GM12874 (cell line): Measurements from ENCODE around the gene TRIM47.

Experiments
- TF ChIP-seq, protein P1 (sequence below): IDR thresholded peaks from 2 replicates; pipeline ENCODE4 v1.5.1; 2011; ENCODE audit warnings: low read depth, mild to moderate bottlenecking, control low read depth, low read length, moderate library complexity; ENCODE audit not compliant: insufficient read depth

The TRIM47 gene

DNA sequence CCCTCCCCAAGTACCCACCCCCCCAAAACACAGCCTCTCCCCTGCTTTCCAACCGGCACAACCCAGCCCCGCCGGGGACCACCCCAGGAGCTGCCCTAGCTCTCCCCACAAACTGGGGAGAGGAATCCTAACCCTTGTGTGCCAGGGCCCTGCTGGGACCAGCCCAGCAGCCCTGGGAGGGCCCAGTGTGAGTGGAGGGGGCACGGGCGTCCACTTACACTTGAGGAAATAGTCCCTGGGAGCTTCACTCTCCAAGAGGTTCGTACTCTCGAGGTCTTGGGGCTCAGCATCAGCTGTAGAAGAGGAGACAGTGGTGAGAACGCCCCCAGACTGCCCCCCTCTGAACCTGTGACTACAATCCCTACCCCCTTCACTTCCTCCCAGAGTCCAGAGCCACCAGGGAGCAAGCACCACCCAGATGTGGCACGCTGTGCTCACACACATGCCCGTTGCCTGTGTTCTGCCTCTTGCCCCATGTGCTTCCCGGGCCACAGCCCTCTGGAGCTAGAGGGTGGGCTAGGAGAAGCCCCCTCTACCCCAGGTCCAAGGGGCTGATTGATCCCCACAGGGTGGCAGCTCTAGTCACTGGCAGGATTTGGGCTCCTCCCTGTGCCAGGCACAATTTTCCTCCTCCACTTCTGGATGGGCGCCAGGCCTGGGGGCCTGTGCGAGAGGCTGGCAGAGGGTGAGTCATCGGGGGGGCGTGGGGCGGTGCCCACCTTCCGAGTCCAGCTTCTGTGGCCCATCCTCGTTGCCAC is 3.0 kb downstream of the TRIM47 start:
- TF ChIP-seq, protein P1, sequence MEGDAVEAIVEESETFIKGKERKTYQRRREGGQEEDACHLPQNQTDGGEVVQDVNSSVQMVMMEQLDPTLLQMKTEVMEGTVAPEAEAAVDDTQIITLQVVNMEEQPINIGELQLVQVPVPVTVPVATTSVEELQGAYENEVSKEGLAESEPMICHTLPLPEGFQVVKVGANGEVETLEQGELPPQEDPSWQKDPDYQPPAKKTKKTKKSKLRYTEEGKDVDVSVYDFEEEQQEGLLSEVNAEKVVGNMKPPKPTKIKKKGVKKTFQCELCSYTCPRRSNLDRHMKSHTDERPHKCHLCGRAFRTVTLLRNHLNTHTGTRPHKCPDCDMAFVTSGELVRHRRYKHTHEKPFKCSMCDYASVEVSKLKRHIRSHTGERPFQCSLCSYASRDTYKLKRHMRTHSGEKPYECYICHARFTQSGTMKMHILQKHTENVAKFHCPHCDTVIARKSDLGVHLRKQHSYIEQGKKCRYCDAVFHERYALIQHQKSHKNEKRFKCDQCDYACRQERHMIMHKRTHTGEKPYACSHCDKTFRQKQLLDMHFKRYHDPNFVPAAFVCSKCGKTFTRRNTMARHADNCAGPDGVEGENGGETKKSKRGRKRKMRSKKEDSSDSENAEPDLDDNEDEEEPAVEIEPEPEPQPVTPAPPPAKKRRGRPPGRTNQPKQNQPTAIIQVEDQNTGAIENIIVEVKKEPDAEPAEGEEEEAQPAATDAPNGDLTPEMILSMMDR = no peak

DNA sequence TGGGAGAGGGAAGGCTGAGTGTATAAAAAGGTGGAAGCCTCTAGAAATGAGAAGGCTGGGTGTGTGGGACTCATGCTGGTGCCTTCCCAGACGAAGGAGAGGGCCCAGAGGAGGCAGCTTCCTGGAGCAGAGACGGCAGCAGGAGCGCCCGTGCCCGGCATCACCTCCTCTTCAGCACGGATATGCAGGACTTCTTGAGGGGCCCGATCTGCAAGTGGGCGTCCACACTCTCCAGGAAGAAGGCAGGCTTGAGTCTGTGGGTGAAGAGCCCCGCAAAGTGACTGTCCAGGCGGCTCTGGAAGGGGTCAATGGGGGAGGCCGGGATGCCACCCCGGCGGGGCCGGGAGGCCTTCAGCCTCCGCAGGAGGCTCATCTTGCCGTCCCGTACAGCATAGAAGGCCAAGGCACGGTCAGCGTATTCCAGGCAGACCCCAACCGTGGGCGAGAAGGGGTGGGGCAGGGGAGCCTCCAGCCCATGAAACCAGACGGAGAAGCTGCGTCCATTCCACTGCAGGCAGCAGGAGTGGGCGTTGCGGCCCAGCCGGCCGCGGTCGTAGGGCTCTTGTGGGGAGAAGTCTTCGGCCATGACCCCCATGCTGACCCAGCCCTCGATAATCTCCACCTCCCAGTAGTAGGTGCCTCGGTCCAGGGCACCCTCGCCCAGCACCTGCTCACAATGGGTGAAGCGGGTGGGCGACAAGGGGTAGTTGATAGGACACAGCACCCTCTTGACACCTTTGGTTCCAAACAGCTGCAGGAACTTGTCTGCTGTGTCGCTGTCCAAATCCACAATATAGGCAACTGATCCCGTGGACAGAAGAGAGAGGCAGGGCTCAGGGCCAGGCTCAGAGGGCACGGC is 3.8 kb downstream of the TRIM47 start:
- TF ChIP-seq, protein P1 = no peak

DNA sequence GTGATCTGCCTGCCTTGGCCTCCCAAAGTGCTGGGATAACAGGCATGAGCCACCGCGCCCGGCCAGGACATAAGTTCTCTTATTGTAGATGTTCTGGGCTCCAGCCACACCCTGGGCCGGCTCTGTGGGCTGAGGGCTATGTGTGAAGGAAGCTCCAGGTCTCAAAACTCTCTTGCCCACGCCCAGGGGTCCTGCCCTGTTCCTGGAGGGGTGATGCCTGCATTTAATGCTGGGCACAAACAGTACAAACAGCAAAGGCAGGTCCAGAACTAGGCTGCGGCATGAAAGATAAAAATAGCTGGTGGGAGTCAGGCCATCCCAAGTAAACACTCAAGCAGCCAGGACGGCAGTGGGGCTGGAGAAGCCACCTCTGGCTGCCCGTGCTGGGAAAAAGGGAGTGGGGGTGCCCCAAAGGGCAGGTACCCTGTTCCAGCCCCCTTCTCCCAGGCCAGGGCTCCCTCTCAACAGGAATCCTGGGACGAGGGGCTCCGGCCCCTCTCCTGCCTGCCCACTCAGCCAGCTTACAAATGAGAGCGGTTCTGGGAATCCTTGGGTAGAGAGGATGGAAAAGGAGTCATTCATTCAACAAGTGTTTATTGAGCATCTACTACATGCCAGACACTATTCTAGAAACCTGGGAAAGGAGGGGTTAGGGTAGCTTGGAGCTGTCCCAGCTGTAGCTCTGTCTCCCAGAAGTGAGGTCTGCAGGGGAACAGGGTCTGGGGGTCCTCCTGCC is 4.6 kb downstream of the TRIM47 start:
- TF ChIP-seq, protein P1 = no peak

DNA sequence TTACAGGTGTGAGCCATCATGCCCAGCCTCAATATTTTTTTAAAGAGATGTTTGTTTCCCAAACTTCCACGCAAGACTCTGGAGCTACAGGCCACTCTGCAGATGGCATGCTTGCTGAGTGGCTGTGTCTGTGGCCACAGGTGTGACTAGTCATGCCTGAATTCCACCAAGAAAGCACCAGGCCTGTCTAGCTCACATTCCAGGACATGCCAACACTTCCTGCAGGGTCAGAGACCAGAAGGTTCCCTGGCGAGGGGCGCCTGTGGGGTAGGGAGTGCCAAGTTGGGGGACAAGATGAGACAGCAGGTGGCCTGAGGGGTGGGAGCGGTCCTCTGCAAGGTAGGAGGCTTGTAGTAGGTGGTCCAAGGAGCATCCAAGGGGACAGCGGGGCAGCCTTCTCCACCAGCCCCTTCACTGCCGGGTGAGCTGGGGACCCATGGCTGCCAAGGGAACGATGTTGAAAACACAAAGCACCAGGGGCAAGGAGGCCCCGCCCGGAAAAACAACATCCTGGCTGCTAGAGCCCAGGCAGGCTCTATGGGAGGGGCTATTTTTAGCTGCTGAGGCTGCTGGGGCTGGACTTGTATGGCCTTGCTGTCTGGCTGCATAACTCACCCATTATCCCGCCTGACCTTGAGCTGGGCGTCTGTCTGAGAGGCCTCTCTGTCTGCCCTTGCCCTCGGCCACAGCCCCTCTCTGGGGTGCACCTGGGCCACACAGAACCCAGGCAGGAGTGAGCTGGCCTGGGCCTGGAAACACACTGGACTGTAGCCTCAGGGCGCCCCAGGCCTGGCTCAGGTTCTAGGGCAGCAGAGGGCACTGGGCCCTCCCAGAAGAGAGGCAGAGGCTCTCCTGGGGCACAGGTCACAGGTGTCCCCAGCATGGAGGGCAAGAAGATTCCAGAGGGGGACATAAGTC is 5.7 kb downstream of the TRIM47 start:
- TF ChIP-seq, protein P1 = no peak

DNA sequence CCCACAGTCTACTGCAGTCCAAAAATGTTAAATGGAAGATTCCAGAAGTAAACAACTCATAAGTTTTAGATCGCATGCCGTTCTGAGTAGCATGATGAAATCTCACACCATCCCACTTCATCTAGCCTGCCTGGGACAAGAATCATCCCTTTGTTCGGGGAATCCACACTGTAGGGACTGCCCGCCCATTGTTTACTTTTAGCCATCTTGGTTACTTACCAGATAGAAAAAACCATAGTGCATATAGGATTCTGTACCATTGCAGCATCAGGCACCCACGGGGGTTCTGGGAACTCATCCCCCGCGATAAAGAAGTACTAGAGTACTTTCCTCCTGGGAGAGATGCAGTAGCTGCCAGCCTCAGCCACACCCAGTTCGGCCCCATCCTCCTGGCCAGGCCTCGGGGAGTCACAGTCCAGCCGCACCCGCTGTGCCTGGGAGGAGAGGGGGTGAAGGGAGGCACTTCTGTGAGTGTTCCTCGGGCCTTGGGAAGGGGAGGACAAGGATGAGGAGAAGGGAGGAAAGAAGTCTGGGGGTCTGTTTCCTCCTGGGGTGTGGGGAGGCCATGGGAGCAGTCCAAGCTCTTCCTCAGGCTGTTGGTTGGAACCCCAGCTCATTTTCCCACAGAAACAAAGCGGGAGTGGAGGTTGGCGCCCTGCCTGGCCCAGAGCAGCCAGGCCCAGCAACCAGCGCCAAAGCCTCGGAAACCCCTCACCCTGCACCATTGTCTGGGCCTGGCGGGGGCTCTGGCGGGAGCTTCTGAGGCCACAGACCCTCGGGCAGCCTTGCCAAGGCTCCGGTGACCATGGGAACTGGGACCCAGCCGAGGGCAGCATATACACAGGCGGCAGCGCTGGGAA is 8.9 kb downstream of the TRIM47 start:
- TF ChIP-seq, protein P1 = no peak

DNA sequence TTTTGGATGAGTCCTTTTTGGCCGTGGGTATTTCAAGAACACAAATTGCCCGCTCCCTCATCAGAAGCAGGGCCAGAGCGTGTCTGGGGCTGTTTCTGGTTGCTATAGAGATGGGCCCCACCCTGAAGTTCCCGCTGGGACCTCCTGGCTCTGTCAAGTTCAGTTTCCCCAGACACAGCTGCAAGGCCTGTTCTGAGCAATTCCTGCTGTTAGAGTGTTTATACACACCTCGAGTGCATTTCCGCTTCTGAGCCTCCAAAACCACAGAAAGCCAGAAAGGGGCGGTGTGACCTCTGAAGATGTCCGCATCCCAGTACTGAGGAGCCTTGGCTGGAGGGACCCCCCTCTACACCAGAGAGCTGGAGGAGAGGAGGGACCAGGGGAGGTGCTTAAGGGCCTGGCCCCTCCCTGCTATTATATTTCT is 13.9 kb downstream of the TRIM47 start:
- TF ChIP-seq, protein P1 = no peak
